ENCODE data around the gene PNO1. TPM values are rescaled to one million over a fixed set of nuclear protein-coding genes. Genes with fewer than 3 reads are reported as not detected.

Gene PNO1
- total and polyA plus RNA-seq, 9 of the 15 experiments (the other 6 are each of a cell fraction or from before 2014, with no cell fraction given): 11.8 to 81.7 (median 41.1) TPM

DNA sequence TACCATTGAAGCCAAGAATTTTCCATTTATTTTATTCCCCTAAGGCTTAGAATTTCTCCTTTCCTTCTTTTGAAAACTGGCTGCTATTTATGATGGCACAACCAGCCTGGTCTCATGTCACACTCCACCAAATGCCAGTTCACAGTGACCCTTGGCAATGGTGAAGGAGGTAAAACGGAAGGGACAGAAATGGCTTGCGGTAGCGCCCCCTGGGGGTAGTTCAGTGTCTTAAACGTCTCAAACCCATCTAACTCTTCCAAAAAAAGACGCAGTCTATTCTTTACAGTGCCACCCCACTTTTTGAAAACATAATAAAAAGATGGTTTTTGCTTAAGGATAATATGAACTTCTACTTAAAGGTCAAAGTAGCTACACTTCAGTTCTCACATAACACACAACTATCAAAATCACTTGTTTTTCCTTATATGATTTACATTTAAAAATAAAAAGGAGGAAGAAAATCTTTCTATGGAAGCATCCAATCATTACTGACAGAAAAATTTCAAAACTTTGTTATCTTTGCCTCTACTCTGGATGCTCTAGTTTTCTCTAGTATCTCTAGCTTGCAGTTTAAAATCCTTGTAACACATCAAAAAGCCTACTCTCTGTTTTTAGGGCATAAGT is 28.0 kb downstream of the PNO1 start (continued):
- TF ChIP-seq SMC3 (conservative IDR thresholded peaks at IDR 0.05; ENCODE audit: insufficient read depth, low read depth, low read length) (peak; percentile 29; the same call in 1 of the 2 replicates), ZBTB17 (CRISPR knock-in tag; IDR thresholded peaks at IDR 0.05) (no peak), POLR3A (IDR thresholded peaks at IDR 0.05; ENCODE audit: borderline replicate concordance, extremely low read depth, insufficient read depth, insufficient read length) (no peak), KAT7 (CRISPR knock-in tag; IDR thresholded peaks at IDR 0.05; ENCODE audit: borderline replicate concordance) (no peak), ETV1 (tag; conservative IDR thresholded peaks at IDR 0.05; ENCODE audit: low read depth) (0 out of 2 replicates have a peak, but pooled peaks have one; percentile 7), SRF (CRISPR knock-in tag; IDR thresholded peaks at IDR 0.05) (peak in 1 of 2 experiments; percentile 79; a peak in 2 of 4 replicates), POLR2A (conservative IDR thresholded peaks at IDR 0.05) (no peak), MIER1 (IDR thresholded peaks at IDR 0.05; ENCODE audit: low read depth) (no peak), ZNF134 (CRISPR knock-in tag; conservative IDR thresholded peaks at IDR 0.05) (no peak; the same call in 1 of the 2 replicates), L3MBTL2 (IDR thresholded peaks at IDR 0.05) (no peak), ADNP (tag; IDR thresholded peaks at IDR 0.05) (no peak), XRCC5 (IDR thresholded peaks at IDR 0.05; ENCODE audit: low read depth, low read length) (peak; percentile 63; the same call in 1 of the 2 replicates), CAMTA2 (CRISPR knock-in tag; conservative IDR thresholded peaks at IDR 0.05) (no peak), SPI1 (IDR thresholded peaks at IDR 0.05; ENCODE audit: borderline replicate concordance, low read depth, low read length) (no peak)
- TF ChIP-seq, protein P1, sequence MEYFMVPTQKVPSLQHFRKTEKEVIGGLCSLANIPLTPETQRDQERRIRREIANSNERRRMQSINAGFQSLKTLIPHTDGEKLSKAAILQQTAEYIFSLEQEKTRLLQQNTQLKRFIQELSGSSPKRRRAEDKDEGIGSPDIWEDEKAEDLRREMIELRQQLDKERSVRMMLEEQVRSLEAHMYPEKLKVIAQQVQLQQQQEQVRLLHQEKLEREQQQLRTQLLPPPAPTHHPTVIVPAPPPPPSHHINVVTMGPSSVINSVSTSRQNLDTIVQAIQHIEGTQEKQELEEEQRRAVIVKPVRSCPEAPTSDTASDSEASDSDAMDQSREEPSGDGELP (CRISPR knock-in tag; IDR thresholded peaks at IDR 0.05; ENCODE audit: borderline replicate concordance): no peak
- TF ChIP-seq, protein P2, sequence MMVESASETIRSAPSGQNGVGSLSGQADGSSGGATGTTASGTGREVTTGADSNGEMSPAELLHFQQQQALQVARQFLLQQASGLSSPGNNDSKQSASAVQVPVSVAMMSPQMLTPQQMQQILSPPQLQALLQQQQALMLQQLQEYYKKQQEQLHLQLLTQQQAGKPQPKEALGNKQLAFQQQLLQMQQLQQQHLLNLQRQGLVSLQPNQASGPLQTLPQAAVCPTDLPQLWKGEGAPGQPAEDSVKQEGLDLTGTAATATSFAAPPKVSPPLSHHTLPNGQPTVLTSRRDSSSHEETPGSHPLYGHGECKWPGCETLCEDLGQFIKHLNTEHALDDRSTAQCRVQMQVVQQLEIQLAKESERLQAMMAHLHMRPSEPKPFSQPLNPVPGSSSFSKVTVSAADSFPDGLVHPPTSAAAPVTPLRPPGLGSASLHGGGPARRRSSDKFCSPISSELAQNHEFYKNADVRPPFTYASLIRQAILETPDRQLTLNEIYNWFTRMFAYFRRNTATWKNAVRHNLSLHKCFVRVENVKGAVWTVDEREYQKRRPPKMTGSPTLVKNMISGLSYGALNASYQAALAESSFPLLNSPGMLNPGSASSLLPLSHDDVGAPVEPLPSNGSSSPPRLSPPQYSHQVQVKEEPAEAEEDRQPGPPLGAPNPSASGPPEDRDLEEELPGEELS (CRISPR knock-in tag; IDR thresholded peaks at IDR 0.05; ENCODE audit: borderline replicate concordance): no peak
- TF ChIP-seq, protein P3, sequence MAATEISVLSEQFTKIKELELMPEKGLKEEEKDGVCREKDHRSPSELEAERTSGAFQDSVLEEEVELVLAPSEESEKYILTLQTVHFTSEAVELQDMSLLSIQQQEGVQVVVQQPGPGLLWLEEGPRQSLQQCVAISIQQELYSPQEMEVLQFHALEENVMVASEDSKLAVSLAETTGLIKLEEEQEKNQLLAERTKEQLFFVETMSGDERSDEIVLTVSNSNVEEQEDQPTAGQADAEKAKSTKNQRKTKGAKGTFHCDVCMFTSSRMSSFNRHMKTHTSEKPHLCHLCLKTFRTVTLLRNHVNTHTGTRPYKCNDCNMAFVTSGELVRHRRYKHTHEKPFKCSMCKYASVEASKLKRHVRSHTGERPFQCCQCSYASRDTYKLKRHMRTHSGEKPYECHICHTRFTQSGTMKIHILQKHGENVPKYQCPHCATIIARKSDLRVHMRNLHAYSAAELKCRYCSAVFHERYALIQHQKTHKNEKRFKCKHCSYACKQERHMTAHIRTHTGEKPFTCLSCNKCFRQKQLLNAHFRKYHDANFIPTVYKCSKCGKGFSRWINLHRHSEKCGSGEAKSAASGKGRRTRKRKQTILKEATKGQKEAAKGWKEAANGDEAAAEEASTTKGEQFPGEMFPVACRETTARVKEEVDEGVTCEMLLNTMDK (IDR thresholded peaks at IDR 0.05; ENCODE audit: borderline replicate concordance, insufficient read depth, low read depth, low read length, poor library complexity, severe bottlenecking): peak; percentile 57
- TF ChIP-seq, protein P4, sequence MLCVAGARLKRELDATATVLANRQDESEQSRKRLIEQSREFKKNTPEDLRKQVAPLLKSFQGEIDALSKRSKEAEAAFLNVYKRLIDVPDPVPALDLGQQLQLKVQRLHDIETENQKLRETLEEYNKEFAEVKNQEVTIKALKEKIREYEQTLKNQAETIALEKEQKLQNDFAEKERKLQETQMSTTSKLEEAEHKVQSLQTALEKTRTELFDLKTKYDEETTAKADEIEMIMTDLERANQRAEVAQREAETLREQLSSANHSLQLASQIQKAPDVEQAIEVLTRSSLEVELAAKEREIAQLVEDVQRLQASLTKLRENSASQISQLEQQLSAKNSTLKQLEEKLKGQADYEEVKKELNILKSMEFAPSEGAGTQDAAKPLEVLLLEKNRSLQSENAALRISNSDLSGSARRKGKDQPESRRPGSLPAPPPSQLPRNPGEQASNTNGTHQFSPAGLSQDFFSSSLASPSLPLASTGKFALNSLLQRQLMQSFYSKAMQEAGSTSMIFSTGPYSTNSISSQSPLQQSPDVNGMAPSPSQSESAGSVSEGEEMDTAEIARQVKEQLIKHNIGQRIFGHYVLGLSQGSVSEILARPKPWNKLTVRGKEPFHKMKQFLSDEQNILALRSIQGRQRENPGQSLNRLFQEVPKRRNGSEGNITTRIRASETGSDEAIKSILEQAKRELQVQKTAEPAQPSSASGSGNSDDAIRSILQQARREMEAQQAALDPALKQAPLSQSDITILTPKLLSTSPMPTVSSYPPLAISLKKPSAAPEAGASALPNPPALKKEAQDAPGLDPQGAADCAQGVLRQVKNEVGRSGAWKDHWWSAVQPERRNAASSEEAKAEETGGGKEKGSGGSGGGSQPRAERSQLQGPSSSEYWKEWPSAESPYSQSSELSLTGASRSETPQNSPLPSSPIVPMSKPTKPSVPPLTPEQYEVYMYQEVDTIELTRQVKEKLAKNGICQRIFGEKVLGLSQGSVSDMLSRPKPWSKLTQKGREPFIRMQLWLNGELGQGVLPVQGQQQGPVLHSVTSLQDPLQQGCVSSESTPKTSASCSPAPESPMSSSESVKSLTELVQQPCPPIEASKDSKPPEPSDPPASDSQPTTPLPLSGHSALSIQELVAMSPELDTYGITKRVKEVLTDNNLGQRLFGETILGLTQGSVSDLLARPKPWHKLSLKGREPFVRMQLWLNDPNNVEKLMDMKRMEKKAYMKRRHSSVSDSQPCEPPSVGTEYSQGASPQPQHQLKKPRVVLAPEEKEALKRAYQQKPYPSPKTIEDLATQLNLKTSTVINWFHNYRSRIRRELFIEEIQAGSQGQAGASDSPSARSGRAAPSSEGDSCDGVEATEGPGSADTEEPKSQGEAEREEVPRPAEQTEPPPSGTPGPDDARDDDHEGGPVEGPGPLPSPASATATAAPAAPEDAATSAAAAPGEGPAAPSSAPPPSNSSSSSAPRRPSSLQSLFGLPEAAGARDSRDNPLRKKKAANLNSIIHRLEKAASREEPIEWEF (CRISPR knock-in tag; IDR thresholded peaks at IDR 0.05): no peak
